Measurements from ENCODE around the gene IGSF1. TPM values are rescaled to one million over a fixed set of nuclear protein-coding genes. Genes with fewer than 3 reads are reported as not detected.

IGSF1 gene
- total RNA-seq (not detected), polyA plus RNA-seq (under 1 TPM in 2 of 3 donors, not detected in 1; 0.02 to 0.13 TPM)
- long read RNA-seq, donor 1, partial matches to known transcripts, result 0 of 1 reads
- long read RNA-seq, donor 1, other reads (novel, unspliced or antisense), result 0 of 1 reads
- long read RNA-seq, donor 2, partial matches to known transcripts, result 0 of 2 reads
- long read RNA-seq, donor 2, other reads (novel, unspliced or antisense), result 0 of 2 reads

- H3K4me1 ChIP-seq, result no peaks in the 10 kb centered on the region
- no peak for DNase-seq
- intact Hi-C loops (cut with DNase I; ENCODE audit: low total_unique reads), result no loop called here
- H3K27me3 ChIP-seq (replicated peaks in 1 of 7), result peaks cover 0 to 35% (median 11%) of the 10 kb centered on the region in 7 donors
- no peaks in the 10 kb centered on the region for H3K36me3 ChIP-seq
- peak within 1 kb of the TSS in 1 of 8 donors; percentile 22 for H3K4me3 ChIP-seq
- H3K9me3 ChIP-seq, result no peaks in the 10 kb centered on the region
- H3K27ac ChIP-seq, result no peak within 1 kb of the TSS
- TF ChIP-seq POLR2A (IDR thresholded peaks at IDR 0.05) (no peak), POLR2AphosphoS5 (IDR thresholded peaks at IDR 0.05) (no peak), CTCF (IDR thresholded peaks at IDR 0.05 in 8 of 11, conservative IDR thresholded peaks at IDR 0.05 in 3 of 11) (no peak)
- WGBS, 5 donors, result 2 to 36% (median 12%) methylated on average over 17 to 32 of the region's 32 CpGs
Observed at GRCh38 chrX:131288738-131289511, at the start of gene IGSF1. TSS of gene IGSF1 (minus strand) at chrX:131289306. CDS start at chrX:131286674, 2,632 bp downstream.

GRCh38 chrX:131332331-131332730, 43.2 kb upstream of the IGSF1 start:
- 82 to 93% (median 89%) methylated on average over 3 of the region's 3 CpGs for WGBS, 5 donors
- no peak overlapping the region for H3K4me3 ChIP-seq
- no peaks in the 10 kb centered on the region for H3K4me1 ChIP-seq
- no peak for DNase-seq
- TF ChIP-seq POLR2AphosphoS5 (IDR thresholded peaks at IDR 0.05), result no peak
- no peak for TF ChIP-seq CTCF (IDR thresholded peaks at IDR 0.05 in 8 of 11, conservative IDR thresholded peaks at IDR 0.05 in 3 of 11)
- no peak for TF ChIP-seq POLR2A (IDR thresholded peaks at IDR 0.05)
- intact Hi-C loops (cut with DNase I; ENCODE audit: low total_unique reads), result no loop called here
- H3K36me3 ChIP-seq, result no peaks in the 10 kb centered on the region
- H3K27me3 ChIP-seq (replicated peaks in 1 of 7), result no peaks in the 10 kb centered on the region
- H3K9me3 ChIP-seq, result no peaks in the 10 kb centered on the region
- H3K27ac ChIP-seq, result no peak overlapping the region

- Histone ChIP-seq H3K27ac (no peak overlapping the region), H3K9me3 (no peaks in the 10 kb centered on the region), H3K4me1 (no peaks in the 10 kb centered on the region), H3K36me3 (no peaks in the 10 kb centered on the region), H3K27me3 (replicated peaks in 1 of 7) (no peaks in the 10 kb centered on the region), H3K4me3 (no peak overlapping the region)
- no peak for DNase-seq
- intact Hi-C loops (cut with DNase I; ENCODE audit: low total_unique reads), result no loop called here
- TF ChIP-seq CTCF (IDR thresholded peaks at IDR 0.05 in 8 of 11, conservative IDR thresholded peaks at IDR 0.05 in 3 of 11) (no peak), POLR2AphosphoS5 (IDR thresholded peaks at IDR 0.05) (no peak), POLR2A (IDR thresholded peaks at IDR 0.05) (no peak)
- WGBS, 5 donors, result 49 to 66% (median 56%) methylated on average over 6 of the region's 6 CpGs
Observed at GRCh38 chrX:131331152-131331551, 42.0 kb upstream of the IGSF1 start.

GRCh38 chrX:131330735-131331134, 41.6 kb upstream of the IGSF1 start:
- H3K36me3 ChIP-seq, result no peaks in the 10 kb centered on the region
- no peaks in the 10 kb centered on the region for H3K9me3 ChIP-seq
- H3K4me1 ChIP-seq, result no peaks in the 10 kb centered on the region
- H3K4me3 ChIP-seq, result no peak overlapping the region
- no peak for DNase-seq
- no peak for TF ChIP-seq POLR2A (IDR thresholded peaks at IDR 0.05)
- WGBS, 5 donors, result 70 to 88% (median 76%) methylated on average over 3 of the region's 3 CpGs
- intact Hi-C loops (cut with DNase I; ENCODE audit: low total_unique reads), result no loop called here
- no peaks in the 10 kb centered on the region for H3K27me3 ChIP-seq (replicated peaks in 1 of 7)
- no peak overlapping the region for H3K27ac ChIP-seq
